ENCODE measurements around the gene NDRG4. TPM values are rescaled to one million over a fixed set of nuclear protein-coding genes. Genes with fewer than 3 reads are reported as not detected.

The NDRG4 gene
- total RNA-seq, 1 experiment from 2014 or later = 8.6 TPM

DNA sequence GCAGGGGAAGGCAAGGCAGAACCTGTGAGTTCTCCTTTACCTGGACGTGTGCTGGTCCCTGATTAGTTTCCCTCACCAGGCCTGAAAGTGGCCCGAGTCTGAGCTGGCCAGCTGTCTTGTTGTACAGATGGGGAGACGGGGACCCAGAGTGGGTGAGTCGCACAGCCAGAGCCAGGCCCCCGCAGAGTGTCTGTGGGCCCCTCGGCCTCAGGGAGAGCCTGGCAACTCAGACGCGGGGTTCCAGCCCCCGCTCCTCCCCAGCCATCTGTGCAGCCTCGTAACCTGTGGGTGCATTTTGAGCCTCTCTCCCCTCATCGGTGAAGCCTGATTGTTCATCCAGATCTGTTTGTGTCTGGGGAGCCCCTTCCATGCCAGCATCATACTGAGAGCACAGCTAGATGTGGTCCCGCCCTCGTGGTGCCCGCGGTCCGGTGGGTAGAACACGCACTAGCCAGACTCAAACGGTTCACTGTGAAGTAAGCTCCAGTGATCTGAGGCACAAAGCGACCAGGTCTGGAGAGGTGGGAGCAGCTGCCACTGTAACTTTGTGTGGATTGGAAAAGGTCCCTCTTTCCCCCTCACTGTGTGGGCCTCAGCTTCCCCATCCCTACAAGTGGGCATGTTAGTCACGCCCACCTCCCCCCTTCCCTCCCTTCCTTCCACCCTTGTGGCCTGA lies 6.0 kb upstream of the NDRG4 start:
- Histone ChIP-seq H3K4me1 (ENCODE audit: control insufficient read depth in 1 of 2, insufficient read depth in 2 of 2, low read length in 2 of 2) (peaks cover 0 to 17% of the 10 kb centered on the region in 2 experiments; a peak in 3 of 4 replicates), H3K36me3 (ENCODE audit: control insufficient read depth in 1 of 2, insufficient read depth in 2 of 2, low read length in 2 of 2) (no peaks in the 10 kb centered on the region), H3K9ac (ENCODE audit: low read length) (no peak overlapping the region), H3K9me2 (ENCODE audit: insufficient read depth) (no peaks in the 10 kb centered on the region), H2AFZ (ENCODE audit: low read depth, low read length, poor library complexity, severe bottlenecking) (no peak overlapping the region), H3K79me2 (ENCODE audit: insufficient read depth, low read length) (no peaks in the 10 kb centered on the region), H3K27ac (ENCODE audit: low read depth, low read length) (no peak overlapping the region), H3K4me3 (replicated peaks in 1 of 2; ENCODE audit: low read depth in 1 of 2, low read length in 2 of 2) (no peak overlapping the region), H3K9me3 (ENCODE audit: control insufficient read depth in 1 of 2, insufficient read depth in 1 of 2, low read depth in 1 of 2, low read length in 2 of 2) (no peaks in the 10 kb centered on the region), H3K27me3 (ENCODE audit: insufficient read depth, low read length) (no peaks in the 10 kb centered on the region), H4K20me1 (ENCODE audit: insufficient read depth) (no peaks in the 10 kb centered on the region), H3K4me2 (ENCODE audit: low read length) (no peak overlapping the region)
- DNase-seq (ENCODE audit: low read depth, low spot score) = no peak
- CTCF ChIA-PET = interaction anchor here (1.4 to 2.3 kb wide), 4 partner anchors 157 to 262 kb away, joined by 3 to 14 read pairs (median 8); no protein-coding TSS in a partner anchor
- ATAC-seq = no peak
- BruUV-seq (replicated peaks) = no TSS peak
- RAD21 ChIA-PET (ENCODE audit: low non-redundant PET in 1 of 2, low total read pairs in 2 of 2, uncharacterized antibody in 2 of 2, unreplicated experiment in 2 of 2) = interaction anchor here in 1 of 2 experiments (0.6 kb wide), 1 partner anchor 194 kb away, joined by 3 read pairs; no protein-coding TSS in a partner anchor
- intact Hi-C loops (cut with micrococcal nuclease) = no loop called here
- POLR2A ChIA-PET = interaction anchor here (1.6 kb wide), 1 partner anchor 157 kb away, joined by 4 read pairs; no protein-coding TSS in a partner anchor
- TF ChIP-seq, protein P1, sequence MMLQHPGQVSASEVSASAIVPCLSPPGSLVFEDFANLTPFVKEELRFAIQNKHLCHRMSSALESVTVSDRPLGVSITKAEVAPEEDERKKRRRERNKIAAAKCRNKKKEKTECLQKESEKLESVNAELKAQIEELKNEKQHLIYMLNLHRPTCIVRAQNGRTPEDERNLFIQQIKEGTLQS (IDR thresholded peaks at IDR 0.05) = no peak
- no peak for TF ChIP-seq FOSL1 (IDR thresholded peaks at IDR 0.05; ENCODE audit: low read depth)
- TF ChIP-seq, protein P2, sequence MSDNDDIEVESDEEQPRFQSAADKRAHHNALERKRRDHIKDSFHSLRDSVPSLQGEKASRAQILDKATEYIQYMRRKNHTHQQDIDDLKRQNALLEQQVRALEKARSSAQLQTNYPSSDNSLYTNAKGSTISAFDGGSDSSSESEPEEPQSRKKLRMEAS (IDR thresholded peaks at IDR 0.05) = no peak
- no peak for TF ChIP-seq SP1 (IDR thresholded peaks at IDR 0.05; ENCODE audit: low read depth)
- no peak for TF ChIP-seq CEBPB (IDR thresholded peaks at IDR 0.05; ENCODE audit: low read depth)
- TF ChIP-seq, protein P3, sequence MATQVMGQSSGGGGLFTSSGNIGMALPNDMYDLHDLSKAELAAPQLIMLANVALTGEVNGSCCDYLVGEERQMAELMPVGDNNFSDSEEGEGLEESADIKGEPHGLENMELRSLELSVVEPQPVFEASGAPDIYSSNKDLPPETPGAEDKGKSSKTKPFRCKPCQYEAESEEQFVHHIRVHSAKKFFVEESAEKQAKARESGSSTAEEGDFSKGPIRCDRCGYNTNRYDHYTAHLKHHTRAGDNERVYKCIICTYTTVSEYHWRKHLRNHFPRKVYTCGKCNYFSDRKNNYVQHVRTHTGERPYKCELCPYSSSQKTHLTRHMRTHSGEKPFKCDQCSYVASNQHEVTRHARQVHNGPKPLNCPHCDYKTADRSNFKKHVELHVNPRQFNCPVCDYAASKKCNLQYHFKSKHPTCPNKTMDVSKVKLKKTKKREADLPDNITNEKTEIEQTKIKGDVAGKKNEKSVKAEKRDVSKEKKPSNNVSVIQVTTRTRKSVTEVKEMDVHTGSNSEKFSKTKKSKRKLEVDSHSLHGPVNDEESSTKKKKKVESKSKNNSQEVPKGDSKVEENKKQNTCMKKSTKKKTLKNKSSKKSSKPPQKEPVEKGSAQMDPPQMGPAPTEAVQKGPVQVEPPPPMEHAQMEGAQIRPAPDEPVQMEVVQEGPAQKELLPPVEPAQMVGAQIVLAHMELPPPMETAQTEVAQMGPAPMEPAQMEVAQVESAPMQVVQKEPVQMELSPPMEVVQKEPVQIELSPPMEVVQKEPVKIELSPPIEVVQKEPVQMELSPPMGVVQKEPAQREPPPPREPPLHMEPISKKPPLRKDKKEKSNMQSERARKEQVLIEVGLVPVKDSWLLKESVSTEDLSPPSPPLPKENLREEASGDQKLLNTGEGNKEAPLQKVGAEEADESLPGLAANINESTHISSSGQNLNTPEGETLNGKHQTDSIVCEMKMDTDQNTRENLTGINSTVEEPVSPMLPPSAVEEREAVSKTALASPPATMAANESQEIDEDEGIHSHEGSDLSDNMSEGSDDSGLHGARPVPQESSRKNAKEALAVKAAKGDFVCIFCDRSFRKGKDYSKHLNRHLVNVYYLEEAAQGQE (IDR thresholded peaks at IDR 0.05; ENCODE audit: low read depth) = no peak
- TF ChIP-seq CBX3 (IDR thresholded peaks at IDR 0.05; ENCODE audit: low read depth) = no peak

Measured in HCT116 (cell line).